K562 (cell line): ENCODE data around the gene CPED1. TPM values are rescaled to one million over a fixed set of nuclear protein-coding genes. Genes with fewer than 3 reads are reported as not detected.

Source experiments
- BACH1 ChIP-seq: fragments of 200-800 bp; sonication (Bioruptor generic); IDR thresholded peaks from 2 replicates; pipeline ENCODE4 v1.6.1; 2016; ENCODE audit warnings: missing genetic modification characterization, missing compliant biosample characterization
- CHCHD3 ChIP-seq: fragments of 250-450 bp; sonication (Bioruptor Pico); IDR thresholded peaks from 2 replicates; pipeline ENCODE4 v2.1.2; 2022; ENCODE audit warnings: mild to moderate bottlenecking
- ETS1 ChIP-seq: conservative IDR thresholded peaks from 2 replicates; pipeline ENCODE4 v1.6.1; 2011; ENCODE audit warnings: low read depth, mild to moderate bottlenecking, low read length; ENCODE audit not compliant: control insufficient read depth
- GABPA ChIP-seq: fragments of 200-800 bp; sonication (Bioruptor generic); conservative IDR thresholded peaks from 2 replicates; pipeline ENCODE4 v1.6.1; 2016; ENCODE audit warnings: low read depth, missing genetic modification characterization, missing compliant biosample characterization
- HMG20A ChIP-seq: fragments of 450-650 bp; formaldehyde crosslinking; conservative IDR thresholded peaks from 2 replicates; pipeline ENCODE4 v1.4.0; 2020; ENCODE audit warnings: mild to moderate bottlenecking, mixed read lengths
- ILK ChIP-seq: fragments of 450-650 bp; IDR thresholded peaks from 2 replicates; pipeline ENCODE4 v1.6.1; 2016; ENCODE audit warnings: missing genetic modification characterization, low read depth, mild to moderate bottlenecking, missing compliant biosample characterization, moderate library complexity, borderline replicate concordance
- NCOA1 ChIP-seq: fragments of 450-650 bp; IDR thresholded peaks from 2 replicates; pipeline ENCODE4 v1.6.1; 2016; ENCODE audit warnings: low read depth
- NEUROD1 ChIP-seq: fragments of 150-350 bp; IDR thresholded peaks from 2 replicates; pipeline ENCODE4 v1.6.1; 2014; ENCODE audit warnings: borderline replicate concordance, low read length, low read depth; ENCODE audit not compliant: partially characterized antibody
- NFYB ChIP-seq: IDR thresholded peaks from 2 replicates; pipeline ENCODE4 v1.6.1; 2011; ENCODE audit warnings: mild to moderate bottlenecking, moderate library complexity; ENCODE audit not compliant: insufficient read length; ENCODE audit errors: extremely low read depth
- STAT5B ChIP-seq: fragments of 250-450 bp; sonication (Bioruptor Pico); IDR thresholded peaks from 2 replicates; pipeline ENCODE4 v1.8.0; 2021; ENCODE audit warnings: mild to moderate bottlenecking, inconsistent platforms
- TAF15 ChIP-seq: fragments of 200-400 bp; formaldehyde crosslinking; IDR thresholded peaks from 2 replicates; pipeline ENCODE4 v1.6.1; 2017; ENCODE audit warnings: mild to moderate bottlenecking, low read depth, low read length, moderate library complexity
- TAF9B ChIP-seq: fragments of 450-650 bp; IDR thresholded peaks from 2 replicates; pipeline ENCODE4 v1.6.1; 2018; ENCODE audit warnings: mild to moderate bottlenecking; ENCODE audit not compliant: partially characterized antibody
- TCF3 ChIP-seq: sonication (generic); formaldehyde crosslinking; IDR thresholded peaks from 2 replicates; pipeline ENCODE4 v1.4.0; 2020; ENCODE audit warnings: mild to moderate bottlenecking, missing genetic modification reagents
- U2AF1 ChIP-seq: fragments of 200-400 bp; formaldehyde crosslinking; optimal IDR thresholded peaks from 2 replicates; pipeline ENCODE3; 2017; ENCODE audit warnings: mild to moderate bottlenecking, low read depth, low read length, moderate library complexity
- XRCC4 ChIP-seq: IDR thresholded peaks from one replicate; pipeline ENCODE4 v1.6.1; 2011; ENCODE audit not compliant: insufficient read depth, insufficient read length; ENCODE audit errors: extremely low read depth
- ZBTB43 ChIP-seq: sonication (generic); formaldehyde crosslinking; IDR thresholded peaks from 2 replicates; pipeline ENCODE4 v1.8.0; 2023; ENCODE audit warnings: mild to moderate bottlenecking, missing genetic modification reagents
- ZFX ChIP-seq: sonication (generic); formaldehyde crosslinking; IDR thresholded peaks from 2 replicates; pipeline ENCODE4 v1.8.0; 2022; ENCODE audit warnings: mild to moderate bottlenecking, missing genetic modification reagents, moderate library complexity
- ZNF12 ChIP-seq: sonication (generic); formaldehyde crosslinking; IDR thresholded peaks from 2 replicates; pipeline ENCODE4 v1.4.0; 2020; ENCODE audit warnings: mild to moderate bottlenecking, missing genetic modification reagents
- ZNF263 ChIP-seq: sonication (generic); formaldehyde crosslinking; IDR thresholded peaks from 2 replicates; pipeline ENCODE4 v1.8.0; 2022; ENCODE audit warnings: mild to moderate bottlenecking, missing genetic modification reagents, borderline replicate concordance
- ZNF280B ChIP-seq: fragments of 250-450 bp; sonication (Bioruptor Pico); IDR thresholded peaks from 2 replicates; pipeline ENCODE4 v1.5.1; 2021; ENCODE audit warnings: mild to moderate bottlenecking
- ZNF75A ChIP-seq: fragments of 450-650 bp; formaldehyde crosslinking; IDR thresholded peaks from 2 replicates; pipeline ENCODE4 v1.4.0; 2020; ENCODE audit warnings: mild to moderate bottlenecking
- polyA plus RNA-seq, 8 experiments: library from polyadenylated mRNA; depleted of rRNA in 4 of 8; stranded (reverse) in 5 of 8; unstranded in 3 of 8; fragments of >200 nt; fragmentation: Nextera tagmentation in 2 of 8; fragmentation: Illumina TruSeq in 1 of 8; extraction: Ambion mirVana in 2 of 8; extraction: Trizol in 1 of 8; gene quantifications; 2 replicates each; pipeline versions ENCODE4 v1.2.1 to v1.2.3, GENCODE V29; 2011 to 2014; ENCODE audit warnings: inconsistent platforms in 1 of 8, missing spikeins in 1 of 8
- total RNA-seq, 7 experiments: library from RNA; depleted of rRNA in 6 of 7; stranded (reverse); fragments of >200 nt in 6 of 7; fragmentation: Illumina TruSeq in 2 of 7; extraction: Trizol in 2 of 7; gene quantifications; 2 replicates each; pipeline versions ENCODE4 v1.2.1 to v1.2.3, GENCODE V29; 2011 to 2021; ENCODE audit warnings: low replicate concordance in 1 of 7
- TF ChIP-seq, protein P1 (sequence below): fragments of 450-650 bp; formaldehyde crosslinking; IDR thresholded peaks from 2 replicates; pipeline ENCODE4 v1.4.0; 2020; ENCODE audit warnings: mild to moderate bottlenecking, moderate library complexity

Gene CPED1
- total and polyA plus RNA-seq, 9 of the 15 experiments (the other 6 are each of a cell fraction or from before 2014, with no cell fraction given), result 195 to 393 (median 290) TPM

- TF ChIP-seq ZNF263 (CRISPR knock-in tag), result no peak
- TF ChIP-seq, protein P1, sequence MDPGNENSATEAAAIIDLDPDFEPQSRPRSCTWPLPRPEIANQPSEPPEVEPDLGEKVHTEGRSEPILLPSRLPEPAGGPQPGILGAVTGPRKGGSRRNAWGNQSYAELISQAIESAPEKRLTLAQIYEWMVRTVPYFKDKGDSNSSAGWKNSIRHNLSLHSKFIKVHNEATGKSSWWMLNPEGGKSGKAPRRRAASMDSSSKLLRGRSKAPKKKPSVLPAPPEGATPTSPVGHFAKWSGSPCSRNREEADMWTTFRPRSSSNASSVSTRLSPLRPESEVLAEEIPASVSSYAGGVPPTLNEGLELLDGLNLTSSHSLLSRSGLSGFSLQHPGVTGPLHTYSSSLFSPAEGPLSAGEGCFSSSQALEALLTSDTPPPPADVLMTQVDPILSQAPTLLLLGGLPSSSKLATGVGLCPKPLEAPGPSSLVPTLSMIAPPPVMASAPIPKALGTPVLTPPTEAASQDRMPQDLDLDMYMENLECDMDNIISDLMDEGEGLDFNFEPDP (CRISPR knock-in tag), result no peak
- peak; percentile 58; the same call in 1 of the 2 replicates for TF ChIP-seq BACH1 (tag)
- TF ChIP-seq ZNF280B (CRISPR knock-in tag), result no peak
- no peak for TF ChIP-seq NFYB
- no peak for TF ChIP-seq ZNF12 (CRISPR knock-in tag)
- peak; percentile 53; the same call in 1 of the 2 replicates for TF ChIP-seq GABPA (tag)
- peak; percentile 73; the same call in 1 of the 2 replicates for TF ChIP-seq ZNF75A (CRISPR knock-in tag)
- TF ChIP-seq HMG20A (CRISPR knock-in tag), result no peak
- no peak for TF ChIP-seq U2AF1
- TF ChIP-seq XRCC4, result no peak
- peak; percentile 62; the same call in 1 of the 2 replicates for TF ChIP-seq ILK
- TF ChIP-seq TAF15, result no peak
- peak; percentile 99 for TF ChIP-seq TCF3 (CRISPR knock-in tag)
- peak; percentile 92 for TF ChIP-seq TAF9B
- peak; percentile 89 for TF ChIP-seq NEUROD1
- TF ChIP-seq NCOA1, result peak; percentile 97
- no peak for TF ChIP-seq ZBTB43 (CRISPR knock-in tag)
- no peak for TF ChIP-seq ZFX (CRISPR knock-in tag)
- no peak for TF ChIP-seq CHCHD3 (CRISPR knock-in tag)
- no peak for TF ChIP-seq ETS1
- peak; percentile 63; the same call in 1 of the 2 replicates for TF ChIP-seq STAT5B
These were observed 50.4 kb downstream of the CPED1 start (continued) for GRCh38 chr7:121038717-121039509.
